Stomach (tissue), 9 donors: ENCODE data around the gene PPEF1. TPM values are rescaled to one million over a fixed set of nuclear protein-coding genes. Genes with fewer than 3 reads are reported as not detected.

Source experiments
- DNase-seq, 2 donors: peaks; one replicate each; pipeline versions ENCODE4 v3.0.0 to v3.0.0-alpha.2; 2013 to 2019
- H3K27ac ChIP-seq, 5 donors: fragments of 200-600 bp in 4 of 5; sonication (generic) in 4 of 5; one replicate each; pipeline ENCODE4 v1.5.1; 2013 to 2019; ENCODE audit warnings: mild to moderate bottlenecking in 1 of 5, moderate library complexity in 1 of 5
- H3K27me3 ChIP-seq, 3 donors: fragments of 200-600 bp; sonication (generic); one replicate each; pipeline ENCODE4 v1.5.1; 2017 to 2019; ENCODE audit warnings: mixed run types in 1 of 3
- H3K36me3 ChIP-seq, 4 donors: fragments of 200-600 bp; sonication (generic); 1 replicate in 3 of 4; 2 replicates in 1 of 4; pipeline ENCODE4 v1.5.1; 2016 to 2019
- H3K4me1 ChIP-seq, 4 donors: fragments of 200-600 bp; sonication (generic); one replicate each; pipeline ENCODE4 v1.5.1; 2016 to 2019
- H3K4me3 ChIP-seq, 4 donors: fragments of 200-600 bp; sonication (generic) in 3 of 4; one replicate each; pipeline ENCODE4 v1.5.1; 2016 to 2019; ENCODE audit warnings: mild to moderate bottlenecking in 1 of 4
- H3K9me3 ChIP-seq, 4 donors: fragments of 200-600 bp; sonication (generic); one replicate each; pipeline ENCODE4 v1.5.1; 2016 to 2019
- EP300 ChIP-seq: sonication (generic); formaldehyde crosslinking; IDR thresholded peaks from one replicate; pipeline ENCODE4 v1.6.1; 2017; ENCODE audit warnings: antibody characterized with exemption
- POLR2A ChIP-seq, 4 donors: fragments of 450-650 bp; IDR thresholded peaks; one replicate each; pipeline ENCODE4 v1.6.1; 2016; ENCODE audit warnings: antibody characterized with exemption in 4 of 4, control low read depth in 2 of 4, mild to moderate bottlenecking in 1 of 4, moderate library complexity in 1 of 4
- POLR2AphosphoS5 ChIP-seq, 3 donors: sonication (generic); formaldehyde crosslinking; IDR thresholded peaks; one replicate each; pipeline ENCODE4 v1.6.1; 2016; ENCODE audit warnings: antibody characterized with exemption in 3 of 3
- WGBS, 5 donors: extraction: QIAGEN DNeasy Blood & Tissue Kit in 3 of 5; methylation state at CpG; one replicate each; pipeline versions ENCODE4 v1.1.5 to v1.1.7; 2013 to 2018; 5-methylcytosine and 5-hydroxymethylcytosine counted together
- intact Hi-C: fragments of 100-400 bp; cut with DNase I; formaldehyde crosslinking; loops from one replicate; pipeline ENCODE4 v1.15.1; 2023; ENCODE audit warnings: low total_unique reads
- polyA plus RNA-seq, 3 donors: library from polyadenylated mRNA; stranded (reverse); fragments of 200-250 nt; gene quantifications; one replicate each; pipeline ENCODE4 v1.2.3, GENCODE V29; 2013
- total RNA-seq, 5 donors: library from RNA; depleted of rRNA; stranded (reverse); fragments of >200 nt; gene quantifications; one replicate each; pipeline versions ENCODE4 v1.1.0 to v1.2.3, GENCODE V29; 2014 to 2016
- TF ChIP-seq, protein P1 (sequence below), 7 experiments: fragments of 450-650 bp in 4 of 7; fragments of 200-600 bp in 3 of 7; sonication (generic) in 3 of 7; IDR thresholded peaks; one replicate each; pipeline ENCODE4 v1.5.1; 2016 to 2019; ENCODE audit warnings: antibody characterized with exemption in 7 of 7, control low read depth in 2 of 7, mild to moderate bottlenecking in 1 of 7
- donor health status: healthy with polysubstance abuse.
- donor health status: Bipolar disorder and iron deficiency.
- donor health status: healthy.

Gene PPEF1
- total and polyA plus RNA-seq, 8 donors: 0.08 to 1.3 (median 0.22) TPM; not detected in 4

DNA sequence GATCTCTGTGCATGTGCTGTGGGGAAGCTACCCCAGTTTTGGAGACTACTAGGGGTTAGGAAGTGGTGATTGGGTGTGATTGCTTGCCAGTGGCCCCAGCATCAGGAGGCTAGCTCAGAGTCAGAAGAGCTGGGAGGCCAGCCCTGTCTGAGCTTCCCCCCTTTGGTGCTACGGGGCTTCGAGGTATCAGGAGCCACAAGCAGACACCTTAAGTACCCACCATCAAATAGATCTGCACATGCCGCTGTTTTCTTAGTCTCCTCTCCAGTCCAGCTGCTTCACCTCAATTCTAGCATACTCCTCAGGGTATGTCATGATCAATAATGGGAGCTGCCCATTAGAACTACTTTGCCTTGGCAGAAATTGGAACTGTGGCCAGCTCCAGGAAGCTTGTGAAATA is 10.8 kb upstream of the PPEF1 start:
- WGBS, 5 donors: 70 to 93% (median 87%) methylated on average over 2 to 3 of the region's 3 CpGs
- TF ChIP-seq, protein P1, sequence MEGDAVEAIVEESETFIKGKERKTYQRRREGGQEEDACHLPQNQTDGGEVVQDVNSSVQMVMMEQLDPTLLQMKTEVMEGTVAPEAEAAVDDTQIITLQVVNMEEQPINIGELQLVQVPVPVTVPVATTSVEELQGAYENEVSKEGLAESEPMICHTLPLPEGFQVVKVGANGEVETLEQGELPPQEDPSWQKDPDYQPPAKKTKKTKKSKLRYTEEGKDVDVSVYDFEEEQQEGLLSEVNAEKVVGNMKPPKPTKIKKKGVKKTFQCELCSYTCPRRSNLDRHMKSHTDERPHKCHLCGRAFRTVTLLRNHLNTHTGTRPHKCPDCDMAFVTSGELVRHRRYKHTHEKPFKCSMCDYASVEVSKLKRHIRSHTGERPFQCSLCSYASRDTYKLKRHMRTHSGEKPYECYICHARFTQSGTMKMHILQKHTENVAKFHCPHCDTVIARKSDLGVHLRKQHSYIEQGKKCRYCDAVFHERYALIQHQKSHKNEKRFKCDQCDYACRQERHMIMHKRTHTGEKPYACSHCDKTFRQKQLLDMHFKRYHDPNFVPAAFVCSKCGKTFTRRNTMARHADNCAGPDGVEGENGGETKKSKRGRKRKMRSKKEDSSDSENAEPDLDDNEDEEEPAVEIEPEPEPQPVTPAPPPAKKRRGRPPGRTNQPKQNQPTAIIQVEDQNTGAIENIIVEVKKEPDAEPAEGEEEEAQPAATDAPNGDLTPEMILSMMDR (IDR thresholded peaks at IDR 0.05): no peak
- TF ChIP-seq EP300 (no peak), POLR2AphosphoS5 (IDR thresholded peaks at IDR 0.05) (no peak)

GRCh38 chrX:18698737-18699650 is 8.5 kb upstream of the PPEF1 start:
- 74 to 97% (median 89%) methylated on average over 12 of the region's 12 CpGs for WGBS, 5 donors
- H3K36me3 ChIP-seq: no peaks in the 10 kb centered on the region
- no peaks in the 10 kb centered on the region for H3K27me3 ChIP-seq
- H3K4me1 ChIP-seq: peaks cover 0 to 15% (median 0%) of the 10 kb centered on the region in 4 donors
- peaks cover 0 to 8% (median 0%) of the 10 kb centered on the region in 4 donors for H3K9me3 ChIP-seq
- no peak for DNase-seq
- no peak overlapping the region for H3K4me3 ChIP-seq
- no peak overlapping the region for H3K27ac ChIP-seq
- TF ChIP-seq POLR2AphosphoS5 (IDR thresholded peaks at IDR 0.05): no peak
- no peak for TF ChIP-seq EP300
- intact Hi-C loops: no loop called here

More for the DNA sequence above, 10.8 kb upstream of the PPEF1 start:
- Histone ChIP-seq H3K36me3 (no peaks in the 10 kb centered on the region), H3K4me1 (peaks cover 0 to under 1% (median 0%) of the 10 kb centered on the region in 4 donors), H3K27ac (no peak overlapping the region), H3K27me3 (no peaks in the 10 kb centered on the region), H3K9me3 (peaks cover 0 to 8% (median 0%) of the 10 kb centered on the region in 4 donors), H3K4me3 (no peak overlapping the region)
- intact Hi-C loops: no loop called here
- no peak for DNase-seq

DNA sequence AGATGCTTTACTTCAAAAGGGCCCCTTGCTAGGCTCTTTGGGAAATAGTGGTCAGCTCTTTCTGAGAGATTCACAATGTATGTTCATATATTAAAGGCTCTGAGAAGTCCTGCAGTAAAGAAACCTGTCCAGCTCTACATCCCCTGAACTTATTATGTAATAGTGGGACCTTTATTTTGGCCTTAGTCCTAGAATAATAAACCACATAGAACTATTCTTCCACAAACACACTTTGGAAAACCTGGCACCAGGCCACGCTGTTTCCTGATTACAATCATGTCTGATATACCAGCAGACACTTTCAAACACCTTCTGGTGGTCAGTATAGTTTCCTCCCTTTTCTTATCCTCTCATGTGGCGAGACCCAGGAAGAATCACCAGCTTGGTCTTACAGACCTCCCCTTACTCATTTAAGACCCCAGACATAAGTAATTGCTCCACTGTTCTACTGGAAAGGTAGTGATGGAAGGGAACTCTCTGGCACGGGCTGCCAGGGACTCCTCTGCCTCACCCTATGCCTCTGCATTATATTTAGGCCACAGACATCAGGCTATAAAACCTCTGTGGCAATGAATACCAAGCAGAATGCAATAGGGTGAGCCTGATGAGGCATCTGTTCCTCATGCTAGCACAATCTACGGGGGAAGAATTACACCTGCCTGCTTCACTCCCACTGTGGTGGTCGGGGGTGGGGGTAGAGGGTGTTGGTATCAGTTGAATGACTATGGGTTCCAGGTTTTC is 5.7 kb upstream of the PPEF1 start:
- no peaks in the 10 kb centered on the region for H3K36me3 ChIP-seq
- intact Hi-C loops: no loop called here
- TF ChIP-seq POLR2AphosphoS5 (IDR thresholded peaks at IDR 0.05): no peak
- no peak for TF ChIP-seq POLR2A (IDR thresholded peaks at IDR 0.05)
- H3K27ac ChIP-seq: peak overlapping the region in 1 of 5 donors; percentile 43
- no peaks in the 10 kb centered on the region for H3K27me3 ChIP-seq
- H3K9me3 ChIP-seq: no peaks in the 10 kb centered on the region
- DNase-seq: peak; percentile 22 to 85
- peaks cover 0 to 15% (median 0%) of the 10 kb centered on the region in 4 donors for H3K4me1 ChIP-seq
- WGBS, 5 donors: 45 to 63% (median 55%) methylated on average over 4 to 5 of the region's 5 CpGs
- H3K4me3 ChIP-seq: no peak overlapping the region

- DNase-seq: peak in 1 of 2 donors; percentile 17
- intact Hi-C loops: no loop called here
- H3K27me3 ChIP-seq: no peaks in the 10 kb centered on the region
- no peaks in the 10 kb centered on the region for H3K36me3 ChIP-seq
- H3K9me3 ChIP-seq: no peaks in the 10 kb centered on the region
- TF ChIP-seq EP300: no peak
- TF ChIP-seq POLR2A (IDR thresholded peaks at IDR 0.05): no peak
- no peak for TF ChIP-seq POLR2AphosphoS5 (IDR thresholded peaks at IDR 0.05)
- TF ChIP-seq, protein P1 (IDR thresholded peaks at IDR 0.05): no peak
- H3K27ac ChIP-seq: peak overlapping the region in 2 of 5 donors; percentile 23 to 43
- 32 to 49% (median 39%) methylated on average over 10 to 12 of the region's 12 CpGs for WGBS, 5 donors
- peaks cover 0 to 15% (median 0%) of the 10 kb centered on the region in 4 donors for H3K4me1 ChIP-seq
- H3K4me3 ChIP-seq: no peak overlapping the region
Observed at GRCh38 chrX:18702362-18703195, 4.9 kb upstream of the PPEF1 start.

GRCh38 chrX:18709833-18710232 is 2.4 kb downstream of the PPEF1 start:
- TF ChIP-seq POLR2A (IDR thresholded peaks at IDR 0.05) (no peak), POLR2AphosphoS5 (IDR thresholded peaks at IDR 0.05) (no peak), EP300 (no peak)
- TF ChIP-seq, protein P1 (IDR thresholded peaks at IDR 0.05): no peak
- Histone ChIP-seq H3K4me1 (no peaks in the 10 kb centered on the region), H3K9me3 (no peaks in the 10 kb centered on the region), H3K4me3 (no peak overlapping the region), H3K27ac (no peak overlapping the region), H3K27me3 (no peaks in the 10 kb centered on the region), H3K36me3 (no peaks in the 10 kb centered on the region)
- intact Hi-C loops: no loop called here
- 78 to 90% (median 88%) methylated on average over 3 of the region's 3 CpGs for WGBS, 5 donors
- DNase-seq: no peak
